ENCODE measurements around the gene GPRC5C.
A peak's percentile ranks its signal among the peaks of the same experiment; 100 is the strongest.
"Not testable (repeated sequence)": the region's sequence is repeated elsewhere in the genome, so short reads cannot be mapped to it uniquely, and the experiment has no call there.

Gene GPRC5C

GRCh38 chr17:74481621-74482020, 49.7 kb downstream of the GPRC5C start:
- no peak for DNase-seq (ENCODE audit: low read depth)
- Histone ChIP-seq H3K9ac (ENCODE audit: low read length) (no peak overlapping the region), H3K36me3 (ENCODE audit: control insufficient read depth, insufficient read depth, low read length, severe bottlenecking) (no peaks in the 10 kb centered on the region), H3K4me3 (ENCODE audit: low read length) (no peak overlapping the region), H3K9me3 (ENCODE audit: control insufficient read depth, low read length) (no peaks in the 10 kb centered on the region), H3K27me3 (replicated peaks; ENCODE audit: control insufficient read depth, insufficient read depth, low read length) (peaks cover 73% of the 10 kb centered on the region), H3K4me1 (ENCODE audit: control insufficient read depth, insufficient read depth, low read length) (peaks cover 6% of the 10 kb centered on the region)

GRCh38 chr17:74484066-74484465, 52.2 kb downstream of the GPRC5C start:
- Histone ChIP-seq H3K4me3 (ENCODE audit: low read length) (no peak overlapping the region), H3K9me3 (ENCODE audit: control insufficient read depth, low read length) (peaks cover 3% of the 10 kb centered on the region), H3K9ac (ENCODE audit: low read length) (no peak overlapping the region), H3K36me3 (ENCODE audit: control insufficient read depth, insufficient read depth, low read length, severe bottlenecking) (no peaks in the 10 kb centered on the region), H3K27me3 (replicated peaks; ENCODE audit: control insufficient read depth, insufficient read depth, low read length) (peaks cover 57% of the 10 kb centered on the region), H3K4me1 (ENCODE audit: control insufficient read depth, insufficient read depth, low read length) (no peaks in the 10 kb centered on the region)
- DNase-seq (ENCODE audit: low read depth) = no peak

GRCh38 chr17:74485022-74485743, 53.3 kb downstream of the GPRC5C start:
- Histone ChIP-seq H3K36me3 (ENCODE audit: control insufficient read depth, insufficient read depth, low read length, severe bottlenecking) (no peaks in the 10 kb centered on the region), H3K9me3 (ENCODE audit: control insufficient read depth, low read length) (peaks cover 3% of the 10 kb centered on the region), H3K4me3 (ENCODE audit: low read length) (no peak overlapping the region), H3K9ac (ENCODE audit: low read length) (no peak overlapping the region), H3K4me1 (ENCODE audit: control insufficient read depth, insufficient read depth, low read length) (no peaks in the 10 kb centered on the region), H3K27me3 (replicated peaks; ENCODE audit: control insufficient read depth, insufficient read depth, low read length) (peaks cover 53% of the 10 kb centered on the region)
- no peak for DNase-seq (ENCODE audit: low read depth)

GRCh38 chr17:74485841-74486240, 54.0 kb downstream of the GPRC5C start:
- no peak overlapping the region for H3K9ac ChIP-seq (ENCODE audit: low read length)
- DNase-seq (ENCODE audit: low read depth) = no peak
- H3K36me3 ChIP-seq (ENCODE audit: control insufficient read depth, insufficient read depth, low read length, severe bottlenecking) = no peaks in the 10 kb centered on the region

DNA sequence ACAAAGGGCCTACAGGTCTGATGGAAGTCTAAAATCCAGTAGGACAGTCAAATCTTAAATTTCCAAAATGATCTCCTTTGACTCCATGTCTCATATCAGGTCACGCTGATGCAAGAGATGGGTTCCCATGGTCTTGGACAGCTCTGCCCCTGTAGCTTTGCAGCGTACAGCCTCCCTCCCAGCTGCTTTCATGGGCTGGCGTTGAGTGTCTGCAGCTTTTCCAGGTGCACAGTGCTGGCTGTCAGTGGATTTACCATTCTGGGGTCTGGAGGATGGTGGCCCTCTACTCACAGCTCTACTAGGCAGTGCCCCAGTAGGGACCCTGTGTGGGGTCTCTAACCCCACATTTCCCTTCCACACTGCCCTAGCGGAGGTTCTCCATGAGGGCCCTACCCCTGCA, 56.4 kb downstream of the GPRC5C start:
- H3K4me1 ChIP-seq (ENCODE audit: control insufficient read depth, insufficient read depth, low read length); DNase-seq (ENCODE audit: low read depth); H3K4me3 ChIP-seq (ENCODE audit: low read length); H3K36me3 ChIP-seq (ENCODE audit: control insufficient read depth, insufficient read depth, low read length, severe bottlenecking); H3K9me3 ChIP-seq (ENCODE audit: control insufficient read depth, low read length); H3K9ac ChIP-seq (ENCODE audit: low read length): not testable (repeated sequence)
- peaks cover 31% of the 10 kb centered on the region for H3K27me3 ChIP-seq (replicated peaks; ENCODE audit: control insufficient read depth, insufficient read depth, low read length)

More at GRCh38 chr17:74485841-74486240, 54.0 kb downstream of the GPRC5C start:
- Histone ChIP-seq H3K9me3 (ENCODE audit: control insufficient read depth, low read length) (peaks cover 3% of the 10 kb centered on the region), H3K4me3 (ENCODE audit: low read length) (no peak overlapping the region), H3K4me1 (ENCODE audit: control insufficient read depth, insufficient read depth, low read length) (no peaks in the 10 kb centered on the region), H3K27me3 (replicated peaks; ENCODE audit: control insufficient read depth, insufficient read depth, low read length) (peaks cover 49% of the 10 kb centered on the region)

GRCh38 chr17:74490716-74491115, 58.8 kb downstream of the GPRC5C start:
- Histone ChIP-seq H3K9ac (ENCODE audit: low read length) (no peak overlapping the region), H3K9me3 (ENCODE audit: control insufficient read depth, low read length) (peaks cover 3% of the 10 kb centered on the region), H3K4me1 (ENCODE audit: control insufficient read depth, insufficient read depth, low read length) (peaks cover 3% of the 10 kb centered on the region), H3K27me3 (replicated peaks; ENCODE audit: control insufficient read depth, insufficient read depth, low read length) (peaks cover 19% of the 10 kb centered on the region), H3K36me3 (ENCODE audit: control insufficient read depth, insufficient read depth, low read length, severe bottlenecking) (no peaks in the 10 kb centered on the region), H3K4me3 (ENCODE audit: low read length) (no peak overlapping the region)
- DNase-seq (ENCODE audit: low read depth) = no peak

GRCh38 chr17:74491626-74492025, 59.7 kb downstream of the GPRC5C start:
- Histone ChIP-seq H3K27me3 (replicated peaks; ENCODE audit: control insufficient read depth, insufficient read depth, low read length) (peaks cover 22% of the 10 kb centered on the region), H3K36me3 (ENCODE audit: control insufficient read depth, insufficient read depth, low read length, severe bottlenecking) (no peaks in the 10 kb centered on the region), H3K4me3 (ENCODE audit: low read length) (no peak overlapping the region), H3K4me1 (ENCODE audit: control insufficient read depth, insufficient read depth, low read length) (peaks cover 3% of the 10 kb centered on the region), H3K9ac (ENCODE audit: low read length) (no peak overlapping the region), H3K9me3 (ENCODE audit: control insufficient read depth, low read length) (peaks cover 3% of the 10 kb centered on the region)
- DNase-seq (ENCODE audit: low read depth) = no peak

GRCh38 chr17:74493331-74493833, 61.5 kb downstream of the GPRC5C start:
- H3K4me3 ChIP-seq (ENCODE audit: low read length) = no peak overlapping the region
- H3K9ac ChIP-seq (ENCODE audit: low read length) = no peak overlapping the region
- no peaks in the 10 kb centered on the region for H3K9me3 ChIP-seq (ENCODE audit: control insufficient read depth, low read length)
- peaks cover 3% of the 10 kb centered on the region for H3K4me1 ChIP-seq (ENCODE audit: control insufficient read depth, insufficient read depth, low read length)
- DNase-seq (ENCODE audit: low read depth) = peak; percentile 72
- peaks cover 18% of the 10 kb centered on the region for H3K27me3 ChIP-seq (replicated peaks; ENCODE audit: control insufficient read depth, insufficient read depth, low read length)
- no peaks in the 10 kb centered on the region for H3K36me3 ChIP-seq (ENCODE audit: control insufficient read depth, insufficient read depth, low read length, severe bottlenecking)
